Measurements from ENCODE around the gene PAX2.

The PAX2 gene

GRCh38 chr10:100799881-100800280, 54.5 kb downstream of the PAX2 start:
- no peak for DNase-seq

GRCh38 chr10:100800931-100801330, 55.5 kb downstream of the PAX2 start:
- no peak for DNase-seq

- no peak for DNase-seq
Measured at GRCh38 chr10:100802196-100802595, 56.8 kb downstream of the PAX2 start.

- no peak for DNase-seq
Measured at GRCh38 chr10:100802607-100803006, 57.2 kb downstream of the PAX2 start.

GRCh38 chr10:100803492-100803891, 58.1 kb downstream of the PAX2 start:
- DNase-seq: no peak

- no peak for DNase-seq
Measured at GRCh38 chr10:100803908-100804307, 58.5 kb downstream of the PAX2 start.

GRCh38 chr10:100805543-100806355, 60.4 kb downstream of the PAX2 start:
- no peak for DNase-seq

- no peak for DNase-seq
Measured at GRCh38 chr10:100806356-100806645, 60.9 kb downstream of the PAX2 start.

- DNase-seq: no peak
Measured at GRCh38 chr10:100807241-100807951, 62.0 kb downstream of the PAX2 start.

- DNase-seq: no peak
Measured at GRCh38 chr10:100808876-100809275, 63.5 kb downstream of the PAX2 start.

GRCh38 chr10:100810091-100810834, 64.9 kb downstream of the PAX2 start:
- no peak for DNase-seq

- no peak for DNase-seq
Measured at GRCh38 chr10:100810835-100811116, 65.4 kb downstream of the PAX2 start.

GRCh38 chr10:100811261-100811660, 65.9 kb downstream of the PAX2 start:
- DNase-seq: no peak

GRCh38 chr10:100811752-100812750, 66.7 kb downstream of the PAX2 start:
- DNase-seq: no peak

- DNase-seq: no peak
Measured at GRCh38 chr10:100812978-100813377, 67.6 kb downstream of the PAX2 start.

GRCh38 chr10:100814751-100815474, 69.5 kb downstream of the PAX2 start:
- no peak for DNase-seq

- no peak for DNase-seq
Measured at GRCh38 chr10:100816671-100817070, 71.3 kb downstream of the PAX2 start.

GRCh38 chr10:100817268-100817839, 72.0 kb downstream of the PAX2 start:
- DNase-seq: no peak

GRCh38 chr10:100819424-100819823, 74.0 kb downstream of the PAX2 start:
- no peak for DNase-seq

GRCh38 chr10:100823194-100823593, 77.8 kb downstream of the PAX2 start:
- no peak for DNase-seq

- DNase-seq: no peak
Measured at GRCh38 chr10:100824886-100825285, 79.5 kb downstream of the PAX2 start.

All from activated T-cell treated with anti-CD3 and anti-CD28 coated beads, Interleukin-2, amount 50 U/mL, for 1 hour (primary cell).